Stimulated activated CD8-positive, alpha-beta memory T cell treated with anti-CD3 and anti-CD28 coated beads, Interleukin-4, amount 100 ng/mL, for 48 hours (primary cell): ENCODE results near the gene ZNF516.

ENCODE experiments used
- DNase-seq: peaks from one replicate; pipeline ENCODE4 v3.0.0-alpha.2; 2020

Gene ZNF516

GRCh38 chr18:76378526-76379215, 116.4 kb downstream of the ZNF516 start:
- DNase-seq: no peak

DNA sequence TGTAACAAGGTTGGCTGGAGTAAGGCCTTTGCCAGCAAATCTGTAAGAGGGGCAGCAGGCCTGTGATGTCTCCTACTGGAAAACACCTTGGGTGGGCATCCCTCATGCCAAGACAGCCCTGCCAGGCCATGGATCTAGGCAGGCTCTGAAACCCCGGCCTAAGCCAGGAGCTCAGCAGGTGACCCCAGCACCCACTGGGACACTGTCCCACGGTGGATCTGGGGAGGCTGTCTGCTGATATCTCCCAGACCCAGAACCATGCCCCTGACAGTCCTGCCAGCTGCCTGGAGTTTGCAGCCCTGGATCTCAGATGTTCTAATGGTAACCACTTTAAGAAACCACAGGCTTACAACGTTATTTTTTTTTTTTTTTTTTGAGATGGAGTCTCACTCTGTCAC, 117.7 kb downstream of the ZNF516 start:
- no peak for DNase-seq

GRCh38 chr18:76376668-76377358, 118.2 kb downstream of the ZNF516 start:
- DNase-seq: peak; percentile 71

GRCh38 chr18:76376225-76376624, 118.8 kb downstream of the ZNF516 start:
- no peak for DNase-seq

DNA sequence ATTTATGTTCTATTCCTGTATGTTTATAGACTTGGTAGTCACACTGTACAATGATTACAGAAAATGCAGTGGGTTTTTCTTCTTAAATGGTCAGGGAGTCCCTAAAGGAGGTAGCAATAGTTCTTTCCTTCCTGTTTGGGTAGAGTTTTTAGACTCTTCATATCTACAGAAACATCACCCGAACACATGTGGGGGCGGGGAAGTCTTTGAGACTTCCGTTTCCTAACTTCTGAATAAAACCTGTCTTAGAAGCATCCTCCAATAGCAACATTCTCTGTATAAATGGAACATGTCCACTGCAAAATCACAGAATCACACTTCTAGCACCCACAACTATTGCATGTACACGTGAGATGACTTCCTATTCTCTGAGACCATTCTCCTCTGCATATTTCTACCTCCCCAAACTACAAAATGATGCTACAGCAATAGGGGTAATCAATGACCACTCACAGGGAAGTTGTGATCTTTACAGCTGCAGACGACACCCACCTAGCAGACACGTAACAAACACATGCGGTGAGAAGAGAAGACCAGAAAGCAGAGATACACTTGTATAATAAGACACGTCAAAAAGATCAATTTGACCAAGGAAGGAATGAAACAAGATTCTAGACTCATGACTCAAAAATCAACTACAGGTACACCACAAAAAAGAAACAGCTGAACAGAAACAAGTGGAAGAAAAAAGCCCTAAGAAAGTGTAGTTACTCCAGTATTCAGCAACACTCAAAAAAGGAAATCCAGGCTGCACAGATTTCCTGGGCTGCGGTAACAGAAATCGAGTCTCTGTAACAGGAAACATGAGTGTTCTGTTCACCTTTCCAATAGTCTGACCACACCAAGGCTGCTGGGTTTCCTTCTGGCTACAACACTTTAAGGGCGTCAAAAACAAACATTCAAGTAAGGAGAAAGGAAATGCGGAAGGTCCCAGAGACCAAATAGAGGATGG, 120.4 kb downstream of the ZNF516 start:
- peak; percentile 57 for DNase-seq

GRCh38 chr18:76373297-76373696, 121.7 kb downstream of the ZNF516 start:
- no peak for DNase-seq

- no peak for DNase-seq
Observed at GRCh38 chr18:76371301-76372203, 123.5 kb downstream of the ZNF516 start.

GRCh38 chr18:76370686-76371085, 124.4 kb downstream of the ZNF516 start:
- no peak for DNase-seq

GRCh38 chr18:76370201-76370600, 124.8 kb downstream of the ZNF516 start:
- DNase-seq: no peak

- no peak for DNase-seq
Observed at GRCh38 chr18:76369791-76370190, 125.3 kb downstream of the ZNF516 start.

DNA sequence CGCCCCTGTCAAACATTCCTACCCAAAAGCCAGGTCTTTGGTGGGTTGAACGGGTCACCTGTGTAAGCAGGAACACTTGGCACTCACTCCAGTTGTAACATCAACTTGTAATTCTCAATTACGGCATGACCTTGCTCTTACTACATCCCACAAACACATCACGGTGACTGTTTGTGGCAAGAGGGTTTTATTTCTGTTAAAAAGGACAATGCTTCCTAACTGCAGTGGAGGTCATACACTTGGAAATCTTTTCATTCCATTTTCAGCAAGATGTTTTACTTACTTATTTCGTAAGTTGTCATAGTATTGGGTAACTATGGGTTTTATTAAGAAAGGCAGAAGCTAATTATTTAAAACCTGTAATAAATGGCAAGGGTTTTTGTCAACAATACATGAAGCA, 126.1 kb downstream of the ZNF516 start:
- DNase-seq: no peak

DNA sequence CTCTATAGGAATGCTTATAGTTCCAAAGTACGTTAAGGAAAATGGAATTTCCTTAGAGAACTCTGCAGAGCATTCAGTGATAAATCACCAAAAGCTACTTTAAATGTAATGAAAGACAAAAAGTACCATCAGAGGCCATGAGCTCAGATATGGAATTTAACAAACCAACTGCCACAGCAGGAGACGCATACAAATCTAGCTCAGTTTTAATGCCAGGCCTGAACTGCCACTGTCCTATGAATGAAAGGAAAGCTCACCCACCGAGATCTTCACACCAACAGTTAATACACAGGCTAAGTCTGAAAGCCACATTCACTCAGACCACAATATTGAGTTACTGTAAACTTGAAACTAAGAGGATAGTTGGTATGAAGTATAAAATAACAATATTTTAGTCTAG, 126.8 kb downstream of the ZNF516 start:
- DNase-seq: no peak

GRCh38 chr18:76367168-76368125, 127.6 kb downstream of the ZNF516 start:
- DNase-seq: peak; percentile 13

DNA sequence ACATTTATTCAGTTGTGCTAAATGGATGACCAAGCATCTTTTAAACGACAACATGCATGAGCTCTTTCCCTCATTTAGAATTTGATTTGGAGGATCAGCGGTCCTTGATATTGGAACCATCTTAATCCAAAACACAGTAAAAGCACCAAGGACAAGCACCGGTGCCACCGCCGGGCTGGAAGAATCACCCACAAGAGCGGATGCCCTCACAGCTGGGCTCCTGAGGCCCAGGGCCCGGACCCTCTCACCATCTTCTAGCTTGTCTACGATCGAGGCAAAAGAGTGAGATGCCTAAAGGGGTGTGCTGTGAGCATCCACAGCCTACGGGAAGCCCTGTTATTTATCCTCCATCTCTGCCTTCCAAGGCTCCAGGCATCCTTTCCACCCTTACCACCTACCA, 129.5 kb downstream of the ZNF516 start:
- DNase-seq: no peak

DNA sequence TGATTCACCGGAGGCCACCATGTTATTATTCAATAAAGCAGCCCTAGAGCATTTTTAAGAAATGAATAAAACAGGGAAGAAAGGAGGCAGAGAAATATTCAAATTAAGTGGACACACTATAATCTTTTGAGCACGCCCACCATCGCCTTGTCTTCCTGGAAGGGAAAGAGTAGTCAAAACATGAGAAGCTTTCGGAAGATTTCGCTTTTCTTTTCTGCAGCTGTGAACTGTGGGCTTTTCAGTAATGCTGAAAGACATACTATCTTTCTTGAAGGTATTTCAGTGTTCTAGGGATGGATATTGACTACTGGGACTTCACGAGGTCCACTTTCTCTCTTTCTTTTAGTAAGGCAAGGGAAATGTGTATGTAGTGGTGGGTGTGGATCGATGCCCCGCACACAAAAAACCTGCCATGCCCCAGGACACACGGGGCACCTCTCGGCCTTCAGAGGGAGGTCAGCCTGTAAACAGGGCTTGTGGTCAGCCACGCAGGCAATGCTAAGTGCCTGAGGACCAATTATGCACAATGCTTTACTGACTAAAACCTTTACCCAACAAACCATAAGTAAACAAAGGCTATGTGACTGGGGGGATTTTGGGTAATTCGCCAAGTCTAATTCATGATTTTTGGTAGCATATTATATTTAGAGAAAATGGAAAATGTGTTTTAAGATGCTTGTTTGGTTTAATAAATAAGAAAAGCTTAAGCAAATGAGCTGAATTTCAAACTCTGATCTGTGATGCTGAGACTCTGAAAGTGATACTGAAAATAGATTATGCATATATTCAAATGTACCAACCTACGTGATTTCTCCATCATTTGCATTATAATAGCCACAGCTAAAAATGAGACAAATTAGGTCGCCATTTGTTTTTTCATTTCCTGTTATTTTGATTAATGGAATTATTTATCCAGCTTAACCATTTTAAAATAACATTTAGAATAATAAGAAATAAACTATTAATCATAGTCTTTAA, 130.5 kb downstream of the ZNF516 start:
- no peak for DNase-seq

DNA sequence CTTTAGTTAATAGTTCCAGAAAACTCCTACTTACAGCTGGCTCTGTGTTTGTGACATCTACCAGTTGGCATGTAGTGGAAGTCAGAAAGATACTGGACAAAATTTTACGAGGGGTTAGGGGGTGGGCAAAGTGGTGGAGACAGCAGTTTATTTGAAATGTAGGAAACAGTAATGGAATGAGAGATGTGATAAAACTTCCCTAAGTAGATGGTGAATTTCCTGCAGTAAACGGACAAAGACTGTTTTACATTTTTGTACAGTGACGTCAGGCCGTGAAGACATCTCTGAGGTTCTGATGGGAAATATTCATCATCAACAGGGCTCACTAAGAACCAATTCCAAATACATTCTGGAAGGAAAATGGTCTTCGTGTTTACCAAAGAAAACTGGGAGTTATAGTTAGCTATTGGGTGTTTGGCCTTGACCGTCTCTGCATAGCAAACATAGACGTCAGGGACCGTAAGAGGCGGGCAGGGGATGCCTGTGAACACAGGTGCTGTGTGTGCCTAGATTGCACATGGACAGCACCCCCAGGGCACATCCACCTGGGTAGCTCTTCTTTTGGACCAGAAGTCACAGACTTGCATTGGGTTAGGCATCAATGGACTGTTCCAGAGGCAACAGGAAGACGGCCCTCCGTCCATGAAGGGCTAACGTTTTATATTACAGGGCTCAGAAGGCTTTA, 131.5 kb downstream of the ZNF516 start:
- DNase-seq: no peak

GRCh38 chr18:76362676-76363075, 132.4 kb downstream of the ZNF516 start:
- no peak for DNase-seq

DNA sequence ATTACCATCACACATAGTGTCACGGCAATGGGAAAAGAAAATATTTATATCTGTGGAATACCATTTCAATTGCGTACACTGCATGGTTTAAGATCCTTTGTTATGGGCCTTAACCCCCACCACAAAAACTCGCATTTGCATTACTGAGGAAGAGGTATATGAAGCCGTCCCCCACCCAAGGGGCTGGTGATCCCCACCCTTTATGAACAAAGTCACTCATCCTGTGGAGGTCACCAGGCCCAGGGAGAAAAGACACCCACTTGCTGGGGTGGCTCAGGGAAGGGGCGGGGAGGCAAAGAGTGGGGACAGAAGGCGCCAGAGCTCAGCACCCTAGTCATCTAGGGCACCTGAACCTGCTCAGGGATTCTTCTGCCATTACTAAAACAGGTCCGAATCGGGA, 133.8 kb downstream of the ZNF516 start:
- no peak for DNase-seq

DNA sequence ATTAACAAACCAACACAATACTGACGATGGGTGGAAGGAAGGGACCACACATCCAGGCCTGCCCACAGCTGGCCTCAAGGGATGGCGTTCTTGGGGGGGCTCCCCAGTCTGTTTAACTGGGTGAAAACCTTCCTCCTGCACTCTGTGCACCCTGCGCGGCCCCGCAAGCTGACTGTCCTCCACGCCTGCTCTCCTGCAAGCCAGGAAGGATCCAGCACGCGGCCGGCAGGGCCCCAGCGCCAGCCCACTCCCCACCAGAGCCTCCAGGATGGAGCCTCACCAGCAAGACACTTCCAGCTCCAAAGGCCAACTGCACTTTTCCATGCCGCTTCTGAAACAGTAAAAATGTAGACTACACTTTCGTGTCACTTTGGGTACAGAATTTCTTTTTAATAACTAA, 135.1 kb downstream of the ZNF516 start:
- DNase-seq: no peak
